ENCODE results near the gene PDAP1. TPM values are rescaled to one million over a fixed set of nuclear protein-coding genes. Genes with fewer than 3 reads are reported as not detected.
A peak's percentile ranks its signal among the peaks of the same experiment; 100 is the strongest.
"Not testable (repeated sequence)": the region's sequence is repeated elsewhere in the genome, so short reads cannot be mapped to it uniquely, and the experiment has no call there.

Gene PDAP1
- total RNA-seq, 2 experiments from 2014 or later, result 35.0 to 38.0 TPM

DNA sequence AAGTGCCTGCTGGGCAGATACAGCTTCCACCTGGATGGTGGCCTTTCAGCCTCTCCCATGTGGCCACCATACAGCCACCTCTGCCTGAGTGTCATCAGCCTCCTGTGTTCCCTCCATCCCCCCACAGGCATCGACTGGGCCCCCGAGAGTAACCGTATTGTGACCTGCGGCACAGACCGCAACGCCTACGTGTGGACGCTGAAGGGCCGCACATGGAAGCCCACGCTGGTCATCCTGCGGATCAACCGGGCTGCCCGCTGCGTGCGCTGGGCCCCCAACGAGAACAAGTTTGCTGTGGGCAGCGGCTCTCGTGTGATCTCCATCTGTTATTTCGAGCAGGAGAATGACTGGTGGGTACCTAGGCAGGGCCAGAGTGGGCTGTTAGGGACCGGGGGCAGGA is 20.5 kb downstream of the PDAP1 start:
- H3K27me3 ChIP-seq (ENCODE audit: control insufficient read depth in 1 of 2, insufficient read depth in 2 of 2, low read length in 2 of 2), result no peaks in the 10 kb centered on the region
- ChIA-PET CTCF (interaction anchor here (0.7 kb wide), 1 partner anchor 76 kb away, joined by 3 read pairs; no protein-coding TSS in a partner anchor), POLR2A (interaction anchor here (1.1 to 2.7 kb wide), 2 partner anchors 11 to 20 kb away, joined by 4 to 9 read pairs; partner anchors contain the start of genes BUD31 and PDAP1)
- no peaks in the 10 kb centered on the region for H3K9me3 ChIP-seq (ENCODE audit: control insufficient read depth in 1 of 2, insufficient read depth in 1 of 2, low read length in 2 of 2)
- intact Hi-C loops (cut with DNase I, micrococcal nuclease), result loop anchor here (1.0 kb wide), 1 partner anchor 23 kb away; no protein-coding TSS in a partner anchor
- H3K4me3 Mint-ChIP-seq, result no peak overlapping the region
- peaks cover 87% of the 10 kb centered on the region for H3K36me3 ChIP-seq (ENCODE audit: insufficient read depth, low read length)
- peaks cover 32% of the 10 kb centered on the region for H3K4me1 Mint-ChIP-seq (ENCODE audit: low read depth)
- no peaks in the 10 kb centered on the region for H3K9me3 Mint-ChIP-seq
- ATAC-seq (ENCODE audit: poor library complexity) (no peak), DNase-seq (no peak)
- peaks cover 50% of the 10 kb centered on the region for H3K4me1 ChIP-seq (ENCODE audit: insufficient read depth, low read length)
- H3K27ac ChIP-seq (ENCODE audit: low read depth in 1 of 2, low read length in 2 of 2), result no peak overlapping the region
- H3K4me3 ChIP-seq (ENCODE audit: low read length), result no peak overlapping the region
- H3K27ac Mint-ChIP-seq, result no peak overlapping the region
- TF ChIP-seq CTCF (IDR thresholded peaks at IDR 0.05), result no peak
- peaks cover 70% of the 10 kb centered on the region for H3K36me3 Mint-ChIP-seq (ENCODE audit: low read depth)
- H3K27me3 Mint-ChIP-seq, result no peaks in the 10 kb centered on the region

GRCh38 chr7:99387239-99387635 is 21.2 kb downstream of the PDAP1 start:
- not testable (repeated sequence) for H3K4me3 ChIP-seq (ENCODE audit: low read length); ATAC-seq (ENCODE audit: poor library complexity); DNase-seq; H3K27me3 Mint-ChIP-seq; H3K9me3 ChIP-seq (ENCODE audit: control insufficient read depth in 1 of 2, insufficient read depth in 1 of 2, low read length in 2 of 2); H3K27ac ChIP-seq (ENCODE audit: low read depth in 1 of 2, low read length in 2 of 2); H3K27me3 ChIP-seq (ENCODE audit: control insufficient read depth in 1 of 2, insufficient read depth in 2 of 2, low read length in 2 of 2); H3K9me3 Mint-ChIP-seq
- Mint-ChIP-seq H3K27ac (peak overlapping the region; percentile 81), H3K4me3 (peak overlapping the region; percentile 67), H3K36me3 (ENCODE audit: low read depth) (peaks cover 65% of the 10 kb centered on the region), H3K4me1 (ENCODE audit: low read depth) (peaks cover 27% of the 10 kb centered on the region)
- intact Hi-C loops (cut with DNase I, micrococcal nuclease), result loop anchor here (1.0 kb wide), 1 partner anchor 22 kb away; no protein-coding TSS in a partner anchor
- POLR2A ChIA-PET, result interaction anchor here (1.0 to 2.7 kb wide), 4 partner anchors 11 to 21 kb away, joined by 3 to 9 read pairs (median 5); partner anchors contain the start of genes BUD31 and PDAP1
- CTCF ChIA-PET, result interaction anchor here (0.5 to 1.7 kb wide), 8 partner anchors 10 to 173 kb away, joined by 3 to 13 read pairs (median 3); no protein-coding TSS in a partner anchor
- Histone ChIP-seq H3K36me3 (ENCODE audit: insufficient read depth, low read length) (peaks cover 80% of the 10 kb centered on the region), H3K4me1 (ENCODE audit: insufficient read depth, low read length) (peaks cover 48% of the 10 kb centered on the region)

DNA sequence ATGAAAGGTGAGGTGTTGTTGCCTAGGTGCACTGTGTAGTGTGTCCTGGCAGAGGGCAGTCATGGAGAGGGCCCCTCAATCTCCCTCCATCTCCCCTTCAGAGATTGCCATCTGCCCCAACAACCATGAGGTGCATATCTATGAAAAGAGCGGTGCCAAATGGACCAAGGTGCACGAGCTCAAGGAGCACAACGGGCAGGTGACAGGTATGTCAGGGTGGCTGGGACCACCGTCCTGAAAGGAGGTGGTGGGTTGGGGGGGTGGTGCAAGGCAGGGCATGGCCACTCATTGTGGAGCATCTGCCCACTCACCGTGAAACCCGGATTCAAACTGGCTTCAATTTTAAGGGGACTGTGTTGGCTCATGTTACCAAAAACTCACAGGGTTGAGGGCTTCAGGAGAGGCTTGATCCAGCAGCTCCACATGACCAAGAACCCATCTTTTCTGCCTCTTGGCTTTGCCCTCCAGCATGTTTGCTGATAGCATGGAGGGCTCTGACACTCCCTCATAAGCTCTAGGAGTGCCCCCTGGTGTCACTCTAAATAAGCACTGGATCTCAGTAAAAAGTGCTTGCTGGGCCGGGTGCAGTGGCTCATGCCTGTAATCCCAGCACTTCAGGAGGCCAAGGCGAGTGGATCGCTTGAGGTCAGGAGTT is 21.7 kb downstream of the PDAP1 start:
- ChIA-PET CTCF (interaction anchor here (0.5 to 1.7 kb wide), 7 partner anchors 9 to 173 kb away, joined by 3 to 13 read pairs (median 3); no protein-coding TSS in a partner anchor), POLR2A (interaction anchor here (1.0 to 2.7 kb wide), 4 partner anchors 10 to 21 kb away, joined by 3 to 9 read pairs (median 5); partner anchors contain the start of genes BUD31 and PDAP1)
- peak; percentile 82 for ATAC-seq (ENCODE audit: poor library complexity)
- Mint-ChIP-seq H3K4me1 (ENCODE audit: low read depth) (peaks cover 27% of the 10 kb centered on the region), H3K27ac (peak overlapping the region; percentile 81), H3K4me3 (peak overlapping the region; percentile 67), H3K36me3 (ENCODE audit: low read depth) (peaks cover 60% of the 10 kb centered on the region), H3K9me3 (no peaks in the 10 kb centered on the region), H3K27me3 (no peaks in the 10 kb centered on the region)
- TF ChIP-seq CTCF (IDR thresholded peaks at IDR 0.05), result no peak
- DNase-seq, result peak in 7 of 14 experiments; percentile 16 to 76 (median 46)
- Histone ChIP-seq H3K27me3 (ENCODE audit: control insufficient read depth in 1 of 2, insufficient read depth in 2 of 2, low read length in 2 of 2) (no peaks in the 10 kb centered on the region), H3K27ac (ENCODE audit: low read depth in 1 of 2, low read length in 2 of 2) (peak overlapping the region in 1 of 2 donors; percentile 31), H3K4me3 (ENCODE audit: low read length) (no peak overlapping the region), H3K9me3 (ENCODE audit: control insufficient read depth in 1 of 2, insufficient read depth in 1 of 2, low read length in 2 of 2) (no peaks in the 10 kb centered on the region), H3K36me3 (ENCODE audit: insufficient read depth, low read length) (peaks cover 77% of the 10 kb centered on the region), H3K4me1 (ENCODE audit: insufficient read depth, low read length) (peaks cover 47% of the 10 kb centered on the region)
- intact Hi-C loops (cut with DNase I, micrococcal nuclease), result loop anchor here (1.0 kb wide), 1 partner anchor 21 kb away; no protein-coding TSS in a partner anchor
